H54 (cell line): ENCODE results near the gene CENPO.

ENCODE experiments used
- DNase-seq: peaks from one replicate; pipeline ENCODE4 v3.0.0; 2011; ENCODE audit warnings: low spot score, mixed read lengths; ENCODE audit not compliant: insufficient read length
- FAIRE-seq: peaks from 3 replicates; lab custom pipeline; 2011; peaks lifted over from hg19 to GRCh38; lab: Jason Lieb, UNC
- POLR2A ChIP-seq: IDR thresholded peaks from 2 replicates; pipeline ENCODE4 v1.6.1; 2011; ENCODE audit warnings: low read depth, mild to moderate bottlenecking, low read length

Gene CENPO

GRCh38 chr2:24842081-24843050, 49.1 kb downstream of the CENPO start:
- FAIRE-seq (no peak), DNase-seq (no peak)

GRCh38 chr2:24843330-24843860, 50.2 kb downstream of the CENPO start:
- FAIRE-seq = no peak
- TF ChIP-seq POLR2A = no peak
- no peak for DNase-seq

More at GRCh38 chr2:24842081-24843050, 49.1 kb downstream of the CENPO start:
- TF ChIP-seq POLR2A = no peak

GRCh38 chr2:24844023-24844685, 50.9 kb downstream of the CENPO start:
- DNase-seq (no peak), FAIRE-seq (no peak)
- TF ChIP-seq POLR2A = no peak

- DNase-seq = no peak
- TF ChIP-seq POLR2A = no peak
- FAIRE-seq = no peak
Measured at GRCh38 chr2:24845691-24846090, 52.5 kb downstream of the CENPO start.

- DNase-seq (no peak), FAIRE-seq (no peak)
- no peak for TF ChIP-seq POLR2A
Measured at GRCh38 chr2:24850944-24851343, 57.7 kb downstream of the CENPO start.

- no peak for TF ChIP-seq POLR2A
- FAIRE-seq (no peak), DNase-seq (no peak)
Measured at GRCh38 chr2:24852026-24852425, 58.8 kb downstream of the CENPO start.

- no peak for TF ChIP-seq POLR2A
- FAIRE-seq = no peak
- DNase-seq = no peak
Measured at GRCh38 chr2:24852431-24853020, 59.3 kb downstream of the CENPO start.

GRCh38 chr2:24853046-24853445, 59.8 kb downstream of the CENPO start:
- no peak for DNase-seq
- no peak for FAIRE-seq
- TF ChIP-seq POLR2A = no peak

- no peak for TF ChIP-seq POLR2A
- no peak for FAIRE-seq
Measured at GRCh38 chr2:24853996-24854395, 60.8 kb downstream of the CENPO start.

GRCh38 chr2:24855022-24855622, 61.9 kb downstream of the CENPO start:
- no peak for FAIRE-seq
- TF ChIP-seq POLR2A = no peak
- DNase-seq = no peak

More at GRCh38 chr2:24853996-24854395, 60.8 kb downstream of the CENPO start:
- no peak for DNase-seq

- no peak for TF ChIP-seq POLR2A
- DNase-seq = no peak
- FAIRE-seq = no peak
Measured at GRCh38 chr2:24855726-24856125, 62.5 kb downstream of the CENPO start.

GRCh38 chr2:24856791-24857211, 63.6 kb downstream of the CENPO start:
- TF ChIP-seq POLR2A = no peak
- FAIRE-seq (no peak), DNase-seq (no peak)

- TF ChIP-seq POLR2A = no peak
- FAIRE-seq (no peak), DNase-seq (no peak)
Measured at GRCh38 chr2:24857746-24858145, 64.5 kb downstream of the CENPO start.
